ENCODE results near the gene PIGU. TPM values are rescaled to one million over a fixed set of nuclear protein-coding genes. Genes with fewer than 3 reads are reported as not detected.

Gene PIGU
- total RNA-seq, 1 donor, result 9.0 TPM

- TF ChIP-seq CTCF (IDR thresholded peaks at IDR 0.05; ENCODE audit: extremely low read depth, low read depth, low read length), result no peak
- Histone ChIP-seq H4K20me1 (ENCODE audit: insufficient read depth, low read length) (peaks cover 14% of the 10 kb centered on the region), H3K36me3 (ENCODE audit: insufficient read depth, low read length) (peaks cover 11% of the 10 kb centered on the region), H3K79me2 (ENCODE audit: insufficient read depth, low read length) (peaks cover 4% of the 10 kb centered on the region), H3K4me1 (ENCODE audit: insufficient read depth, low read length) (peaks cover 37% of the 10 kb centered on the region), H3K4me3 (ENCODE audit: insufficient read depth, low read length) (peak overlapping the region; percentile 80), H2AFZ (ENCODE audit: low read length) (peak overlapping the region; percentile 80), H3K27ac (ENCODE audit: low read depth, low read length) (peak overlapping the region; percentile 70), H3K27me3 (ENCODE audit: insufficient read depth, low read length) (no peaks in the 10 kb centered on the region), H3K9me3 (ENCODE audit: low read depth, low read length) (no peaks in the 10 kb centered on the region), H3K4me2 (ENCODE audit: insufficient read depth, low read length) (peak overlapping the region; percentile 82)
- DNase-seq (ENCODE audit: insufficient read length, low spot score, missing footprints), result peak; percentile 97
Measured at GRCh38 chr20:34709044-34709830, 32.3 kb upstream of the PIGU start.

DNA sequence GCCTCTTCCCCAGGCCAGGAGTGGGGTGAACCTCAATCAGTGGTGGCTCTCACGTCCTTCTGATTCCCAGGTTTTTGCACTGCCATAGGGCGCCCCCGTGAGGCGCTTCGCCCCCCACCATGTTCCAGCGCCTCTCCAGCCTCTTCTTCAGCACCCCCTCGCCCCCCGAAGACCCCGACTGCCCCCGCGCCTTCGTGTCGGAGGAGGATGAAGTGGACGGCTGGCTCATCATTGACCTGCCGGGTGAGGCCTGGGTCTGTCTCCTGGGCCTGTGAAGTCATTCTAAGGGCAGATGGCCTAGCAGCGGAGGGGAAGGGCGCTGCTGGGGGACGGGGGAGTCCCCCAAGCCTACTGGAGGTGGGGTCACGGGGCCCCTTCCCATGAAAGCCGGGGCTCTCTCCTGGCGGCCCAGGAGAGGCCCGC is 31.7 kb upstream of the PIGU start:
- peaks cover 4% of the 10 kb centered on the region for H3K79me2 ChIP-seq (ENCODE audit: insufficient read depth, low read length)
- peak overlapping the region; percentile 70 for H3K27ac ChIP-seq (ENCODE audit: low read depth, low read length)
- no peak overlapping the region for H2AFZ ChIP-seq (ENCODE audit: low read length)
- TF ChIP-seq CTCF (IDR thresholded peaks at IDR 0.05; ENCODE audit: extremely low read depth, low read depth, low read length), result peak; percentile 37
- peaks cover 11% of the 10 kb centered on the region for H3K36me3 ChIP-seq (ENCODE audit: insufficient read depth, low read length)
- H3K27me3 ChIP-seq (ENCODE audit: insufficient read depth, low read length), result no peaks in the 10 kb centered on the region
- H4K20me1 ChIP-seq (ENCODE audit: insufficient read depth, low read length), result peaks cover 13% of the 10 kb centered on the region
- peak; percentile 91 for DNase-seq (ENCODE audit: insufficient read length, low spot score, missing footprints)
- H3K4me1 ChIP-seq (ENCODE audit: insufficient read depth, low read length), result peaks cover 34% of the 10 kb centered on the region
- H3K4me2 ChIP-seq (ENCODE audit: insufficient read depth, low read length), result peak overlapping the region; percentile 82
- H3K4me3 ChIP-seq (ENCODE audit: insufficient read depth, low read length), result peak overlapping the region; percentile 80
- H3K9me3 ChIP-seq (ENCODE audit: low read depth, low read length), result no peaks in the 10 kb centered on the region

DNA sequence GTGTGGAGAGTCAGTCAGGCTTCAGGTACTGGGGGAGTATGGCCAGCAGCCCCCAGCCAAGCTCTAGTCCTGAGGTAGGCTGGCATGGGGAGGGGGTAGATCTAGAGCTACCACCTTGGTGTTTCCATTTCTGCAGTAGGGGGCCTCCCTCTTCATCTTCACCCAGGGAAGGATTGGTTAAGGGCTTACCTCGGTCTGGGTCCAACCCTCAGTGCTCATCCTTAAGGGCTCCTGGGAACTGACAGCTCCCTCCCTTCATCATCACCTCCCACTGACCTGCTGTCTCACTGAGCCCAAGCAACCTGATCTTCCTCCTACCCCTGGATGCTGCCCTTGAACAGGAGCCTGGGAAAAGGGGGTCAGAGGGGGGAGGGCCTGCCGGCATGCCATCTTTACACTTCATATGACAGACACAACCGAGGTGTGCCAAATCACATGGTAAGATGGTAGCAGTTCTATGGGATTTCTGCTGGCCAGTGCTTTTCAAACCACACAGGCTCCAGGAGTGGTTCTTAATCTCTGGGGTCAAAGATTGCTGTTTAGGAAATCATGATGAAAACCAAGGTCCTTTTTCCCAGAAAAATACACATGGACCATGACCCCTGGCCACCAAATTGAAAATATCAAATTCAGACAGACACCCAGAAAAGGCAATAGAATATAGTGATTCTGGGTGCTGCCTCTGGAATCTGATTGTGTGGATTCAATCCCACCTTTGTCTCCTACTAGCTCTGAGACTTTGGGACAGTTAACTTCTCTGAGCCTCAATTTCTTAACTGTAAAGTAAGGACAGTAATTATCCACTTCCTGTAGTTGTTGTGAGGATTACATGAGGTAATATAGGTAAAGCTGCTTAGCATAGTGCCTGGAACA is 30.3 kb upstream of the PIGU start:
- DNase-seq (ENCODE audit: insufficient read length, low spot score, missing footprints), result no peak
- Histone ChIP-seq H3K79me2 (ENCODE audit: insufficient read depth, low read length) (peaks cover 4% of the 10 kb centered on the region), H3K9me3 (ENCODE audit: low read depth, low read length) (no peaks in the 10 kb centered on the region), H3K4me1 (ENCODE audit: insufficient read depth, low read length) (peaks cover 27% of the 10 kb centered on the region), H2AFZ (ENCODE audit: low read length) (no peak overlapping the region), H3K27ac (ENCODE audit: low read depth, low read length) (no peak overlapping the region), H3K4me2 (ENCODE audit: insufficient read depth, low read length) (no peak overlapping the region), H3K4me3 (ENCODE audit: insufficient read depth, low read length) (no peak overlapping the region), H3K36me3 (ENCODE audit: insufficient read depth, low read length) (peaks cover 4% of the 10 kb centered on the region), H3K27me3 (ENCODE audit: insufficient read depth, low read length) (peaks cover 2% of the 10 kb centered on the region), H4K20me1 (ENCODE audit: insufficient read depth, low read length) (peaks cover 6% of the 10 kb centered on the region)
- TF ChIP-seq CTCF (IDR thresholded peaks at IDR 0.05; ENCODE audit: extremely low read depth, low read depth, low read length), result no peak

All from osteoblast (primary cell).